ENCODE results near the gene BPIFB2. TPM values are rescaled to one million over a fixed set of nuclear protein-coding genes. Genes with fewer than 3 reads are reported as not detected.

Gene BPIFB2
- total RNA-seq, 4 donors from 2014 or later = 0.13 to 138 (median 0.15) TPM; not detected in 1

- TF ChIP-seq POLR2AphosphoS5 (IDR thresholded peaks at IDR 0.05) (no peak), EP300 (IDR thresholded peaks at IDR 0.05) (no peak), CTCF (IDR thresholded peaks at IDR 0.05) (no peak), POLR2A (IDR thresholded peaks at IDR 0.05) (no peak)
- H3K4me3 ChIP-seq = no peak overlapping the region
- WGBS, 2 donors (ENCODE audit: low coverage in 1 of 2) = 83% methylated on average over 1 of the region's 16 CpGs; no CpG with 5 or more reads in 1 of the 2 donors
- ATAC-seq = no peak
- no peaks in the 10 kb centered on the region for H3K9me3 ChIP-seq
- no peak overlapping the region for H3K27ac ChIP-seq
- no peaks in the 10 kb centered on the region for H3K36me3 ChIP-seq
- H3K27me3 ChIP-seq = peaks cover 58% of the 10 kb centered on the region
- H3K4me1 ChIP-seq = no peaks in the 10 kb centered on the region
Measured at GRCh38 chr20:33014336-33015113, 7.0 kb downstream of the BPIFB2 start.

GRCh38 chr20:33015114-33015484 is 7.6 kb downstream of the BPIFB2 start:
- H3K27me3 ChIP-seq = peaks cover 58% of the 10 kb centered on the region
- H3K4me3 ChIP-seq = no peak overlapping the region
- WGBS, 2 donors (ENCODE audit: low coverage in 1 of 2) = 58% methylated on average over 5 of the region's 10 CpGs; no CpG with 5 or more reads in 1 of the 2 donors
- no peak overlapping the region for H3K27ac ChIP-seq
- H3K9me3 ChIP-seq = no peaks in the 10 kb centered on the region
- H3K36me3 ChIP-seq = no peaks in the 10 kb centered on the region
- TF ChIP-seq POLR2AphosphoS5 (IDR thresholded peaks at IDR 0.05) = no peak
- no peak for TF ChIP-seq POLR2A (IDR thresholded peaks at IDR 0.05)
- TF ChIP-seq EP300 (IDR thresholded peaks at IDR 0.05) = no peak
- no peak for TF ChIP-seq CTCF (IDR thresholded peaks at IDR 0.05)
- ATAC-seq = no peak
- no peaks in the 10 kb centered on the region for H3K4me1 ChIP-seq

GRCh38 chr20:33015700-33016580 is 8.4 kb downstream of the BPIFB2 start:
- 59 to 60% methylated on average over 10 of the region's 15 CpGs for WGBS, 2 donors (ENCODE audit: low coverage in 1 of 2)
- TF ChIP-seq POLR2A (IDR thresholded peaks at IDR 0.05) = no peak
- no peak for TF ChIP-seq POLR2AphosphoS5 (IDR thresholded peaks at IDR 0.05)
- TF ChIP-seq EP300 (IDR thresholded peaks at IDR 0.05) = no peak
- TF ChIP-seq CTCF (IDR thresholded peaks at IDR 0.05) = no peak
- no peak overlapping the region for H3K4me3 ChIP-seq
- H3K9me3 ChIP-seq = no peaks in the 10 kb centered on the region
- H3K36me3 ChIP-seq = no peaks in the 10 kb centered on the region
- no peaks in the 10 kb centered on the region for H3K4me1 ChIP-seq
- H3K27me3 ChIP-seq = peaks cover 54% of the 10 kb centered on the region
- ATAC-seq = no peak
- no peak overlapping the region for H3K27ac ChIP-seq

DNA sequence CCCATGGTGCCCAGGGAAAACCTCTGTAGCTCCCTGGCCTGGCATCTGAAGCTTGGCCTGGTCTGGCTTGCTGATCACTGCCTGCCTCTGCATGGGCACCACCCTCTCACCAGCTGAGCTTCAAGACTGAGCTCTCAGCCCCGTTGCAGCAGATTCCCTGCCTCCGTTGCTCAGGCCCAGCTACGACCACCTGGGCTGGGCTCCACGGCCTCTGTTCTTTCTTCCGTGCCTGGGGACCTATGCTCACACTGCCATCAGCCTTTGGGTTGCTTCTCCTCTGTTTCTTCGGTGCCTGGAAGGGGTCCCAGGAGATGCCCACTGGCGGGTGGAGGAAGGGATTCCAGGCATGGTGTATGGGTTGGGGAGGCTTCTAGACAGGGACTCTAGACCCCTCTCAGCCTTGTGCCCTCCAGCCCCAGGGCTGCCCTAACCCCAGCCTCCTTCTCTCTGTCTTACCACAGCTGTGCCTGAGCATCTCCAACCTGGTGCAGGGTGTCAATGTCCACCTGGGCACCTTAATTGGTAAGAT is 9.1 kb downstream of the BPIFB2 start:
- no peaks in the 10 kb centered on the region for H3K4me1 ChIP-seq
- 60% methylated on average over 1 of the region's 7 CpGs; no CpG with 5 or more reads in 1 of the 2 donors for WGBS, 2 donors (ENCODE audit: low coverage in 1 of 2)

More for the DNA sequence above, 9.1 kb downstream of the BPIFB2 start:
- TF ChIP-seq CTCF (IDR thresholded peaks at IDR 0.05) (no peak), EP300 (IDR thresholded peaks at IDR 0.05) (no peak), POLR2A (IDR thresholded peaks at IDR 0.05) (no peak), POLR2AphosphoS5 (IDR thresholded peaks at IDR 0.05) (no peak)
- Histone ChIP-seq H3K9me3 (no peaks in the 10 kb centered on the region), H3K27me3 (peaks cover 47% of the 10 kb centered on the region), H3K36me3 (no peaks in the 10 kb centered on the region), H3K27ac (no peak overlapping the region), H3K4me3 (no peak overlapping the region)
- no peak for ATAC-seq
